K562 (cell line): ENCODE data around the gene ALDH1A2. TPM values are rescaled to one million over a fixed set of nuclear protein-coding genes. Genes with fewer than 3 reads are reported as not detected.
A peak's percentile ranks its signal among the peaks of the same experiment; 100 is the strongest.

ENCODE experiments used
- ATF6 ChIP-seq: sonication (generic); formaldehyde crosslinking; IDR thresholded peaks from 2 replicates; pipeline ENCODE4 v1.4.0; 2020; ENCODE audit warnings: mild to moderate bottlenecking, missing genetic modification reagents
- CTBP1 ChIP-seq: fragments of 450-650 bp; IDR thresholded peaks from 2 replicates; pipeline ENCODE4 v1.6.1; 2016; ENCODE audit warnings: borderline replicate concordance
- FIP1L1 ChIP-seq: fragments of 200-400 bp; formaldehyde crosslinking; IDR thresholded peaks from 2 replicates; pipeline ENCODE4 v1.6.1; 2018; ENCODE audit warnings: mild to moderate bottlenecking, low read depth, low read length; ENCODE audit not compliant: poor library complexity, severe bottlenecking
- FOXM1 ChIP-seq, 2 experiments: fragments of 450-650 bp in 1 of 2; sonication (generic) in 1 of 2; formaldehyde crosslinking in 1 of 2; IDR thresholded peaks; 2 replicates each; pipeline versions ENCODE4 v1.6.1 to v1.9.0; 2017 to 2022; ENCODE audit warnings: low read depth in 2 of 2, mild to moderate bottlenecking in 2 of 2, missing genetic modification reagents in 1 of 2, moderate library complexity in 1 of 2
- LARP7 ChIP-seq: fragments of 450-650 bp; IDR thresholded peaks from 2 replicates; pipeline ENCODE4 v1.6.1; 2016
- LCOR ChIP-seq: sonication (generic); formaldehyde crosslinking; IDR thresholded peaks from 2 replicates; pipeline ENCODE4 v1.8.0; 2022; ENCODE audit warnings: mild to moderate bottlenecking, missing genetic modification reagents
- NR1H2 ChIP-seq: sonication (generic); formaldehyde crosslinking; IDR thresholded peaks from 2 replicates; pipeline ENCODE4 v1.4.0; 2020; ENCODE audit warnings: mild to moderate bottlenecking, missing genetic modification reagents
- NRF1 ChIP-seq, 2 experiments: fragments of 450-650 bp; IDR thresholded peaks in 1 of 2; conservative IDR thresholded peaks in 1 of 2; 2 replicates each; pipeline ENCODE4 v1.6.1; 2014; ENCODE audit warnings: mild to moderate bottlenecking in 2 of 2
- PBX2 ChIP-seq, 2 experiments: IDR thresholded peaks in 1 of 2; conservative IDR thresholded peaks in 1 of 2; 2 replicates each; pipeline ENCODE4 v1.6.1; 2016; ENCODE audit warnings: low read depth in 2 of 2, mild to moderate bottlenecking in 1 of 2, missing compliant biosample characterization in 1 of 2, missing genetic modification characterization in 1 of 2, moderate library complexity in 1 of 2
- PCBP2 ChIP-seq: fragments of 200-400 bp; formaldehyde crosslinking; IDR thresholded peaks from 2 replicates; pipeline ENCODE4 v1.6.1; 2018; ENCODE audit warnings: low read length, low read depth, mild to moderate bottlenecking, moderate library complexity; ENCODE audit not compliant: poor library complexity, severe bottlenecking
- PHF8 ChIP-seq: fragments of 200-600 bp; sonication (generic); IDR thresholded peaks from 2 replicates; pipeline ENCODE4 v1.6.1; 2012; ENCODE audit warnings: mixed run types, mild to moderate bottlenecking, inconsistent platforms, low read length, moderate library complexity, borderline replicate concordance
- PML ChIP-seq: IDR thresholded peaks from 2 replicates; pipeline ENCODE4 v1.6.1; 2012; ENCODE audit warnings: low read length, inconsistent platforms
- RBFOX2 ChIP-seq: fragments of 200-400 bp; formaldehyde crosslinking; IDR thresholded peaks from 2 replicates; pipeline ENCODE4 v1.6.1; 2017; ENCODE audit warnings: low read depth, mild to moderate bottlenecking, low read length, moderate library complexity
- SRSF1 ChIP-seq: fragments of 200-400 bp; formaldehyde crosslinking; IDR thresholded peaks from 2 replicates; pipeline ENCODE4 v1.6.1; 2017; ENCODE audit warnings: mild to moderate bottlenecking, low read depth, low read length, moderate library complexity
- SUPT5H ChIP-seq: fragments of 450-650 bp; IDR thresholded peaks from 2 replicates; pipeline ENCODE4 v1.6.1; 2016
- THAP12 ChIP-seq: fragments of 250-450 bp; sonication (Bioruptor Pico); IDR thresholded peaks from 2 replicates; pipeline ENCODE4 v1.9.0; 2021; ENCODE audit warnings: mild to moderate bottlenecking, inconsistent platforms
- ZEB2 ChIP-seq: fragments of 450-650 bp; IDR thresholded peaks from 2 replicates; pipeline ENCODE4 v1.6.1; 2016
- polyA plus RNA-seq, 8 experiments: library from polyadenylated mRNA; depleted of rRNA in 4 of 8; stranded (reverse) in 5 of 8; unstranded in 3 of 8; fragments of >200 nt; fragmentation: Nextera tagmentation in 2 of 8; fragmentation: Illumina TruSeq in 1 of 8; extraction: Ambion mirVana in 2 of 8; extraction: Trizol in 1 of 8; gene quantifications; 2 replicates each; pipeline versions ENCODE4 v1.2.1 to v1.2.3, GENCODE V29; 2011 to 2014; ENCODE audit warnings: inconsistent platforms in 1 of 8, missing spikeins in 1 of 8
- total RNA-seq, 7 experiments: library from RNA; depleted of rRNA in 6 of 7; stranded (reverse); fragments of >200 nt in 6 of 7; fragmentation: Illumina TruSeq in 2 of 7; extraction: Trizol in 2 of 7; gene quantifications; 2 replicates each; pipeline versions ENCODE4 v1.2.1 to v1.2.3, GENCODE V29; 2011 to 2021; ENCODE audit warnings: low replicate concordance in 1 of 7

Gene ALDH1A2
- total and polyA plus RNA-seq, 9 of the 15 experiments (the other 6 are each of a cell fraction or from before 2014, with no cell fraction given), result 115 to 393 (median 333) TPM

GRCh38 chr15:58065445-58066041, at the start of gene ALDH1A2 (continued):
- TF ChIP-seq CTBP1, result peak; percentile 83
- peak; percentile 58 for TF ChIP-seq SUPT5H
- TF ChIP-seq LARP7, result 0 out of 2 replicates have a peak, but pooled peaks have one; percentile 4
- no peak for TF ChIP-seq SRSF1
- TF ChIP-seq ATF6, result 0 out of 2 replicates have a peak, but pooled peaks have one; percentile 63
- TF ChIP-seq PML, result peak; percentile 58; the same call in 1 of the 2 replicates
- peak; percentile 64; the same call in 1 of the 2 replicates for TF ChIP-seq PHF8
- TF ChIP-seq FIP1L1, result peak; percentile 43
- TF ChIP-seq PCBP2, result peak; percentile 12
- peak; percentile 77; the same call in 1 of the 2 replicates for TF ChIP-seq LCOR (CRISPR knock-in tag)
- TF ChIP-seq RBFOX2, result peak; percentile 93
- peak; percentile 81 to 84 for TF ChIP-seq NRF1 (conservative IDR thresholded peaks at IDR 0.05 in 1 of 2, IDR thresholded peaks at IDR 0.05 in 1 of 2)
- TF ChIP-seq ZEB2, result peak; percentile 56
- TF ChIP-seq THAP12 (CRISPR knock-in tag), result peak; percentile 26
- no peak for TF ChIP-seq FOXM1 (IDR thresholded peaks at IDR 0.05; ENCODE audit: low read depth)
- TF ChIP-seq FOXM1 (CRISPR knock-in tag; IDR thresholded peaks at IDR 0.05; ENCODE audit: low read depth), result no peak
- no peak for TF ChIP-seq NR1H2 (CRISPR knock-in tag)
- TF ChIP-seq PBX2 (CRISPR knock-in tag; IDR thresholded peaks at IDR 0.05; ENCODE audit: low read depth), result no peak
- TF ChIP-seq PBX2 (tag; conservative IDR thresholded peaks at IDR 0.05; ENCODE audit: low read depth), result no peak
